HG02884 (cell line): ENCODE data around the gene LRRC25.
"Not testable (repeated sequence)": the region's sequence is repeated elsewhere in the genome, so short reads cannot be mapped to it uniquely, and the experiment has no call there.

Experiments used
- ATAC-seq: cut with Tn5 transposase; IDR thresholded peaks from one replicate; pipeline ENCODE4 v1.9.1; 2021; ENCODE audit warnings: mild to moderate bottlenecking, moderate library complexity; ENCODE audit not compliant: unreplicated experiment

LRRC25 gene

GRCh38 chr19:18349524-18350128 lies 47.8 kb downstream of the LRRC25 start:
- ATAC-seq: no peak

GRCh38 chr19:18348818-18349339 lies 48.5 kb downstream of the LRRC25 start:
- ATAC-seq: not testable (repeated sequence)

- ATAC-seq: no peak
Observed at GRCh38 chr19:18348171-18348570, 49.3 kb downstream of the LRRC25 start.

- no peak for ATAC-seq
Observed at GRCh38 chr19:18346091-18346490, 51.3 kb downstream of the LRRC25 start.

- ATAC-seq: no peak
Observed at GRCh38 chr19:18345296-18345695, 52.1 kb downstream of the LRRC25 start.

- ATAC-seq: no peak
Observed at GRCh38 chr19:18344582-18344950, 52.9 kb downstream of the LRRC25 start.

GRCh38 chr19:18342090-18342632 lies 55.3 kb downstream of the LRRC25 start:
- ATAC-seq: no peak
